ENCODE results near the gene TBC1D14. TPM values are rescaled to one million over a fixed set of nuclear protein-coding genes. Genes with fewer than 3 reads are reported as not detected.
A peak's percentile ranks its signal among the peaks of the same experiment; 100 is the strongest.

The TBC1D14 gene
- total RNA-seq, 3 donors from 2014 or later (not counting 1 experiment from before 2014, with no cell fraction given), result 36.0 to 54.7 (median 53.2) TPM

DNA sequence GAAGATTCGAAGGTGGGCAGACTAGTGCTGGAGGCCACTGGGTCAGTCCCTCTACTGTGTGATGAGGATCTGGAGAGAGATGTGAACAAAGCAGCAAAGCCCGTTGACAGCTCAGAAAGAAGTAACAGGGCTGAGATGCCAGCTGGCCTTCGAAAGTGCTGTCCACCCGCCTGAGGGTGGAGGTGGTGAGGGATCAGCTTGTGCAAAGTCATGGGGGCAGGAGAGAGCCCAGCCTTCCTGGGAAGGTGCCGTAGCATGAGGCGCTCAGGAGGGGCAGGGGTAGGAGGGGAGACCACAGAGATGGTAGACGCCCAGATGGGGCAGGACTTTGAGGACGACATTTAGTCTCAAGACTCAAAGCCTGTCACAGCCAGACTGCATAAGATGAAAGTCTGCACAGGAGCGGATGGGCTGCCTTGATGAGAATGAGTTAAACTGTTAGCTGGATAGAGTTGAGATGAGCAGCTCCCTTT, 19.7 kb downstream of the TBC1D14 start:
- Histone ChIP-seq H3K4me1 (ENCODE audit: control insufficient read depth, insufficient read depth, low read length) (peaks cover 54% of the 10 kb centered on the region), H3K36me3 (ENCODE audit: control insufficient read depth, insufficient read depth, low read length) (peaks cover 7% of the 10 kb centered on the region), H3K4me3 (ENCODE audit: low read length) (no peak overlapping the region), H3K27me3 (ENCODE audit: control insufficient read depth, insufficient read depth, low read length) (no peaks in the 10 kb centered on the region), H3K9me3 (ENCODE audit: control insufficient read depth, insufficient read depth, low read length) (no peaks in the 10 kb centered on the region), H3K27ac (ENCODE audit: low read length) (no peak overlapping the region)
- no peak for ATAC-seq
- no peaks in the 10 kb centered on the region for H3K36me3 Mint-ChIP-seq
- no peaks in the 10 kb centered on the region for H3K9me3 Mint-ChIP-seq
- no peak overlapping the region for H3K4me3 Mint-ChIP-seq
- H3K4me1 Mint-ChIP-seq, result peaks cover 68 to 82% of the 10 kb centered on the region in 2 donors
- DNase-seq, result peak in 1 of 2 donors; percentile 23
- no peaks in the 10 kb centered on the region for H3K27me3 Mint-ChIP-seq (ENCODE audit: low read depth in 2 of 2)
- 87% methylated on average over 9 of the region's 9 CpGs for WGBS (ENCODE audit: insufficient coverage)
- TF ChIP-seq CTCF (IDR thresholded peaks at IDR 0.05), result no peak
- H3K27ac Mint-ChIP-seq, result no peak overlapping the region
- intact Hi-C loops (cut with micrococcal nuclease), result no loop called here

- no peak for TF ChIP-seq CTCF (IDR thresholded peaks at IDR 0.05)
- Mint-ChIP-seq H3K36me3 (no peaks in the 10 kb centered on the region), H3K4me3 (no peak overlapping the region), H3K27me3 (ENCODE audit: low read depth in 2 of 2) (no peaks in the 10 kb centered on the region), H3K27ac (no peak overlapping the region), H3K4me1 (peaks cover 65 to 81% of the 10 kb centered on the region in 2 donors), H3K9me3 (no peaks in the 10 kb centered on the region)
- Histone ChIP-seq H3K27ac (ENCODE audit: low read length) (no peak overlapping the region), H3K4me1 (ENCODE audit: control insufficient read depth, insufficient read depth, low read length) (peaks cover 49% of the 10 kb centered on the region), H3K4me3 (ENCODE audit: low read length) (no peak overlapping the region), H3K36me3 (ENCODE audit: control insufficient read depth, insufficient read depth, low read length) (peaks cover 3% of the 10 kb centered on the region), H3K27me3 (ENCODE audit: control insufficient read depth, insufficient read depth, low read length) (no peaks in the 10 kb centered on the region), H3K9me3 (ENCODE audit: control insufficient read depth, insufficient read depth, low read length) (no peaks in the 10 kb centered on the region)
- 87% methylated on average over 15 of the region's 15 CpGs for WGBS (ENCODE audit: insufficient coverage)
- DNase-seq (no peak), ATAC-seq (no peak)
- intact Hi-C loops (cut with micrococcal nuclease), result no loop called here
Measured at GRCh38 chr4:6929812-6930464, 20.3 kb downstream of the TBC1D14 start.

- peaks cover 59 to 74% of the 10 kb centered on the region in 2 donors for H3K4me1 Mint-ChIP-seq
- TF ChIP-seq CTCF (IDR thresholded peaks at IDR 0.05), result no peak
- no peaks in the 10 kb centered on the region for H3K9me3 ChIP-seq (ENCODE audit: control insufficient read depth, insufficient read depth, low read length)
- intact Hi-C loops (cut with micrococcal nuclease), result no loop called here
- peaks cover 3% of the 10 kb centered on the region for H3K36me3 ChIP-seq (ENCODE audit: control insufficient read depth, insufficient read depth, low read length)
- H3K4me3 ChIP-seq (ENCODE audit: low read length), result no peak overlapping the region
- 98% methylated on average over 3 of the region's 3 CpGs for WGBS (ENCODE audit: insufficient coverage)
- DNase-seq, result no peak
- no peak overlapping the region for H3K27ac Mint-ChIP-seq
- peaks cover 26% of the 10 kb centered on the region for H3K4me1 ChIP-seq (ENCODE audit: control insufficient read depth, insufficient read depth, low read length)
- ATAC-seq, result no peak
- no peaks in the 10 kb centered on the region for H3K36me3 Mint-ChIP-seq
- H3K9me3 Mint-ChIP-seq, result no peaks in the 10 kb centered on the region
- H3K27me3 Mint-ChIP-seq (ENCODE audit: low read depth in 2 of 2), result no peaks in the 10 kb centered on the region
- no peak overlapping the region for H3K27ac ChIP-seq (ENCODE audit: low read length)
- no peaks in the 10 kb centered on the region for H3K27me3 ChIP-seq (ENCODE audit: control insufficient read depth, insufficient read depth, low read length)
- H3K4me3 Mint-ChIP-seq, result no peak overlapping the region
Measured at GRCh38 chr4:6932475-6932874, 22.8 kb downstream of the TBC1D14 start.

- TF ChIP-seq CTCF (IDR thresholded peaks at IDR 0.05), result no peak
- ATAC-seq (no peak), DNase-seq (no peak)
- Mint-ChIP-seq H3K27me3 (ENCODE audit: low read depth in 2 of 2) (no peaks in the 10 kb centered on the region), H3K9me3 (no peaks in the 10 kb centered on the region), H3K4me3 (no peak overlapping the region), H3K27ac (no peak overlapping the region), H3K4me1 (peaks cover 56 to 74% of the 10 kb centered on the region in 2 donors), H3K36me3 (no peaks in the 10 kb centered on the region)
- WGBS (ENCODE audit: insufficient coverage), result 97% methylated on average over 3 of the region's 3 CpGs
- Histone ChIP-seq H3K27ac (ENCODE audit: low read length) (no peak overlapping the region), H3K4me3 (ENCODE audit: low read length) (no peak overlapping the region), H3K36me3 (ENCODE audit: control insufficient read depth, insufficient read depth, low read length) (peaks cover 3% of the 10 kb centered on the region), H3K4me1 (ENCODE audit: control insufficient read depth, insufficient read depth, low read length) (peaks cover 28% of the 10 kb centered on the region), H3K27me3 (ENCODE audit: control insufficient read depth, insufficient read depth, low read length) (no peaks in the 10 kb centered on the region), H3K9me3 (ENCODE audit: control insufficient read depth, insufficient read depth, low read length) (no peaks in the 10 kb centered on the region)
- intact Hi-C loops (cut with micrococcal nuclease), result no loop called here
Measured at GRCh38 chr4:6932918-6933317, 23.3 kb downstream of the TBC1D14 start.

All from natural killer cell (primary cell).